HG03103 (cell line): Measurements from ENCODE around the gene PHF3.

Source experiments
- ATAC-seq: cut with Tn5 transposase; IDR thresholded peaks from one replicate; pipeline ENCODE4 v1.9.1; 2021; ENCODE audit warnings: low read depth; ENCODE audit not compliant: unreplicated experiment

The PHF3 gene

GRCh38 chr6:63759605-63760105 lies 124.1 kb downstream of the PHF3 start:
- no peak for ATAC-seq

DNA sequence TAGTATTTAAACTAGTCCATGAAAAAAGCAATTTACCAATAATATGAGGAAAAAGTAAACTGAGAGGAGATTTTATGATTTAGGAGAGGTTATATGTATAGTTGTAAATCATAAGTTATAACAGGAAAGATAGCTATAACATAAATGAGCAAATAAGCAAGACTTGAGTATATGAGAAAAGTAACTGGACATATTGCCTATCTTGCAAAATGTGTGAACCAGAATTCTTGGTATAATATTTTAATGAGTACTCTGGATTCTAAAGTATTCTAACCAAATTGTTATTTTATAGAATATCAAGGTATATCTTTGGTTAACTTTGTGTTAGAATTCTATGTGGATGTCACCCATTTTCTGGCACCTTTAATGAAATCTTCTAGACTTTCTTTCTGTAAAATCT lies 124.6 kb downstream of the PHF3 start:
- ATAC-seq, result no peak

GRCh38 chr6:63764318-63764916 lies 128.8 kb downstream of the PHF3 start:
- no peak for ATAC-seq
